GM20431 (cell line): ENCODE results near the gene IP6K2.
"Not testable (repeated sequence)": the region's sequence is repeated elsewhere in the genome, so short reads cannot be mapped to it uniquely, and the experiment has no call there.

Experiments
- in situ Hi-C: fragments of 300-500 bp; cut with MseI, MboI; formaldehyde crosslinking; loops from one replicate; pipeline ENCODE4 v1.15.0; 2020; ENCODE audit warnings: low sequenced_read_pairs; ENCODE audit not compliant: unreplicated experiment

The IP6K2 gene

GRCh38 chr3:48716982-48717746 is at the start of gene IP6K2:
IP6K2 (minus strand) TSS chr3:48717221; CDS start chr3:48695291, 21,930 bp downstream.
- in situ Hi-C loops, result no loop called here

GRCh38 chr3:48765376-48765775 is 48.4 kb upstream of the IP6K2 start:
- in situ Hi-C loops, result no loop called here

DNA sequence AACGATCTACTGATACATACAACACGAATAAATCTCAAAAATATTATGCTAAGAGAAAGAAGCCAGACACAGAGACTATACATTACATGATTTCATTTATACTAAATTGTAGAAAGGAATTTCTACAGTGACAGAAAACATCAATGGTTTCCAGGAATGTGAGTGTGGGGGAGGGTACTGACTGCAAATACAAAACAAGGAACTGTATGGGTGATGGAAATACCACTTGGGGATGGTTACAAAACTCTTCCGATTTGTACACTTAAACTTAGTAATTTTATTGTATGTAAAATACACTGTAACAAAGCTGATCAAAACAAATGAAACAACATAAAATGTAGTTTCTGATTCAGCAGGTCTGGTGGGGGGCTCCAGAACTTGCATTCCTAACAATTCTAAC is 45.8 kb upstream of the IP6K2 start:
- in situ Hi-C loops, result no loop called here

DNA sequence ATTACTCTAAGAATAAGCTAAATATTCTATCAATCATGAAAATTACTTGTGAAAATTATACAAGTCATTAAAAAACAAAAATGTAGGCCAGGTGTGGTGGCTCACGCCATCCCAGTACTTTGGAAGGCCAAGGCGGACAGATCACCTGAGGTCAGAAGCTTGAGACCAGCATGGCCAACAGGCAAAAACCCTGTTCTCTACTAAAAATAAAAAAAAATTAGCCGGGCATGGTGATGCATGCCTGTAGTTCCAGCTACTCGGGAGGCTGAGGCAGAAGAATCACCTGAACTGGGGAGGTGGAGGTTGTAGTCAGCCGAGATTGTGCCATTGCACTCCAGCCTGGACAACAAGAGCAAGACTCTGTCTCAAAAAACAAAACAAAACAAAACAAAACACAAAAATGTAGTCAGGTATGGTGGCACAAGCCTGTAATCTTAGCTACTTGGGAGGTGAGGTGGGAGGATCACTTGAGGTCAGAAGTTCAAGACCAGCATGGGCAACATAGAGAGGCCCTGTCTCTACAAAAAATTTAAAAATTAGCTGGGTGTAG is 43.0 kb upstream of the IP6K2 start:
- in situ Hi-C loops, result not testable (repeated sequence)

DNA sequence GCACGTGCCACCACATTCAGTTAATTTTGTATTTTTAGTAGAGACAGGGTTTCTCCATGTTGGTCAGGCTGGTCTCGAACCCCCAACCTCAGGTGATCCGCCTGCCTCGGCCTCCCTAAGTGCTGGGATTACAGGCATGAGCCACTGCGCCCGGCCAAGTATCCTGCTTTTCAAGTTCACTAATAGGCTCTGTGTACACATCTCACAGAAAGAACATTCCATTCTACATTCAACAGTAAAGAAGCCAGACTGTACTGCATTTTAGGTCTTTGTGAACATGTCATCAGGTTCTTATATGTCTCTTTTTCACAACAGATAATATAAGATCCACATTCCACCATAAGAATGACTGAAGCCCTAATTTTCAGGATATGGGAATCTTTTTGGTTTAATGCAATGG is 42.5 kb upstream of the IP6K2 start:
- in situ Hi-C loops, result not testable (repeated sequence)

- in situ Hi-C loops, result no loop called here
These were observed 42.0 kb upstream of the IP6K2 start for GRCh38 chr3:48759071-48759470.

- in situ Hi-C loops, result no loop called here
These were observed 39.6 kb upstream of the IP6K2 start for GRCh38 chr3:48756640-48757039.

- in situ Hi-C loops, result no loop called here
These were observed 33.8 kb upstream of the IP6K2 start for GRCh38 chr3:48750856-48751255.

DNA sequence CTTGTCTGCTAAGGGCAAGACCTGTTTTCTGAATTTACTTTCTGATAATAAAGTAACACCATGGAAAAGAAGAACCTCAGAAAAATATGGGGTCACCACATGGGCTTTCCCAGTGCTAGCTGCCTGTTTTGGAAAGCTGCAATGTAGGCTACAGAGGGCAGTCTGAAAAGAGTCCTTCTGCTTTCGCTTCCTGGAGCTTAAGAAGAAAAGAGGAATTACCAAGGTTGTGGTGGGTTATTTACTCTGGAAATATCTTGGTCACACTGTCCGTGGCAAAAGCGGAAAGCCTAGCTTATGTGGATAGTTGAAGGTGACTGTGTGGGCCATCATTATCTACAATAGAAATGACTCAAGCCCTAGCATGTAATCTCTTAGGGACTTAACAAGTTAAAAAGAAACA is 31.7 kb upstream of the IP6K2 start:
- in situ Hi-C loops, result no loop called here

GRCh38 chr3:48747706-48748105 is 30.7 kb upstream of the IP6K2 start:
- in situ Hi-C loops, result no loop called here

GRCh38 chr3:48747015-48747615 is 30.1 kb upstream of the IP6K2 start:
- in situ Hi-C loops, result no loop called here

- in situ Hi-C loops, result no loop called here
These were observed 26.8 kb upstream of the IP6K2 start for GRCh38 chr3:48743773-48744172.

DNA sequence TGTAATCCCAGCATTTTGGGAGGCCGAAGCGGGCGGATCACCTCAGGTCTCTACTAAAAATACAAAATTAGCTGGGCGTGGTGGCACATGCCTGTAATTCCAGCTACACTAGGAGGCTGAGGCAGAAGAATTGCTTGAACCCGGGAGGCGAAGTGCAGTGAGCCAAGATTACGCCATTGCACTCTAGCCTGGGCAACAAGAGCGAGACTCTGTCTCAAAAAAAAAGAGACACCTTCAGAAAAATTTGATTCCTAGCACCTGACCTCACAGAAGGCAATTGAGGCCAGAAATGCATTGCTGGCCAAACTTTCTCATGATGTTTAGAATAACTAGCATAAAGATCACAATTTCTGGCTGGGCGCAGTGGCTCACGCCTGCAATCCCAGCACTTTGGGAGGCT is 24.2 kb upstream of the IP6K2 start:
- in situ Hi-C loops, result not testable (repeated sequence)

- in situ Hi-C loops, result no loop called here
These were observed 23.2 kb upstream of the IP6K2 start for GRCh38 chr3:48739955-48740823.

DNA sequence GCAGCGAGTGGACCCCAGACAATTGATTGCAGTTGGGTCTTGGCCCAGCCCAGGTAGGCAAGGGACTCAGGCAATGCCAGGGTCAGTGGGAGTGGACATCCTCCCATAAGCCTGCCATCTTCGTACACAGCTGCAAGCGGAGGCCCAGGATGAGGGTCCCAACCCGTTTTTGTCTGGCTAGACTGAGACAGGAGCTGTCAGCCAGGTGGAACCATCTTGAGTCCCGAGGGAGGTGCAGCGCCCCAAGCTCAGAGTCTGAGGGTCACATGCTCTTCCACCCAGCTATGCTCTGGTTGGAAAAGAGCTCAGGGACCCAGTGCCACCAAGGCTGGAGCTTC is 22.6 kb upstream of the IP6K2 start:
- in situ Hi-C loops, result no loop called here

DNA sequence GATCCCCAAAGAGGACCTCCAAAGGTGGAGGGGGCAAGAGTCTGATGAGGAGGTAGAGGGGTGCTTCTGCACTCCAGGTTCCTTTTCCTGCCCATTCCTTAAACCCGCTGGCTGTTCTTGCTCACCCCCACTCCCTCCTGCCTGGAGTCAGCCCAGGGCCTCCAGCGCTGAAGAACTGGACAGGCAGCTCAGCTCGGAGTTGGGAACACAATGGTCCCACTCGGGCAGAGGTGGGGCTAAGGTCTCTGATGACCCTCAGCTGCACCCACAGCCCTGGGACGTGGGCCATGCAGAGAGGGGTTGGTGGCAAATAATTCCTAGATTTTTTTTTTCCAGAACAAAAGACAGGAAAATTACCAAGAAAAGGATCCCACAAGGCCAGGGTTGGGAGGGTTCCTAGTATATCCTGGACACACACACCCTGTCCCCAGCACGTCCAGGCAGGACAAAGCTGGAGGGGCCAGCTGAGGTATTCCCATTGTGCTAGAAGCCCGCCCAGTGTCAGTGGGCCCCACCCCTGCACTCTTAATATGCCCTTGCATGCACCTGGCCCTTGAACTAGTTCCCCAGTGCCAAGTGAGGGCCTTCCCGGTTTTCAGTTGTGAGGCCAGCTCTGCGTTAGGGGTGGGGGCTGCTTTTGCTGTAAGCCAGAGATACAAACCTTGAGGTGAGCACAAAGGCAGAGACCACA is 22.1 kb upstream of the IP6K2 start:
- in situ Hi-C loops, result no loop called here

DNA sequence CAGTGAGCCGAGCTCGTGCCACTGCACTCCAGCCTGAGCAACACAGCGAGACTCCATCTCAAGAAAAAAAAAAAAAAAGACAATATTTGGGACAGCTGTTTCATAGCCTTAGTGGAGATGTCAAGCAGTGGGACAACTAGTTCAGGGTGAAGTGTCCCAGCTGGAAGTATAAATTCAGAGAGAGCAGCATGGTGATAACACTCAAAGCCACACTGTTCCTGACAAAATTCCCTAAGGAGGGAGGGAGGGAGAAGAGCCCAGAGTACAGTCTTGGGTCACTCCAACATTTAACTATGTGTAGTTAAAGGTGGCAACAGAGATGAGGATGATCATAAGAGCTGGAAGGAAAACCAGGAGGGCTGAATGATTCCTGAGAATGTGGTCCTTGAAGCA is 21.1 kb upstream of the IP6K2 start:
- in situ Hi-C loops, result no loop called here

GRCh38 chr3:48735075-48735767 is 18.2 kb upstream of the IP6K2 start:
- in situ Hi-C loops, result not testable (repeated sequence)

DNA sequence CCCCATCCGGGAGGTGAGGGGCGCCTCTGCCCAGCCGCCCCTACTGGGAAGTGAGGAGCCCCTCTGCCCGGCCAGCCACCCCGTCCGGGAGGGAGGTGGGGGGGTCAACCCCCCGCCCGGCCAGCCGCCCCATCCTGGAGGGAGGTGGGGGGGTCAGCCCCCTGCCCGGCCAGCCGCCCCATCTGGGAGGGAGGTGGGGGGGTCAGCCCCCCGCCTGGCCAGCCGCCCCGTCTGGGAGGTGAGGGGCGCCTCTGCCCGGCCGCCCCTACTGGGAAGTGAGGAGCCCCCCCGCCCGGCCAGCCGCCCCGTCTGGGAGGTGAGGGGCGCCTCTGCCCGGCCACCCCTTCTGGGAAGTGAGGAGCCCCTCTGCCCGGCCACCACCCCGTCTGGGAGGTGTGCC is 17.5 kb upstream of the IP6K2 start:
- in situ Hi-C loops, result not testable (repeated sequence)
